Activated CD8-positive, alpha-beta T cell treated with anti-CD3 and anti-CD28 coated beads, Interleukin-2, amount 10 ng/mL, durations not matched to agents 7 days and 5 days (primary cell): Measurements from ENCODE around the gene OPRM1. TPM values are rescaled to one million over a fixed set of nuclear protein-coding genes. Genes with fewer than 3 reads are reported as not detected.
"Not testable (repeated sequence)": the region's sequence is repeated elsewhere in the genome, so short reads cannot be mapped to it uniquely, and the experiment has no call there.

Experiments used
- ATAC-seq: fragments of 150-1000 bp; cut with Tn5 transposase; one replicate; pipeline ENCODE4 v1.10.0; 2021; ENCODE audit warnings: moderate library complexity
- CTCF ChIA-PET: fragments of 350-600 bp; sonication (Branson Sonifier 250); formaldehyde crosslinking; loops from one replicate; lab custom pipeline; 2021; ENCODE audit warnings: antibody characterized with exemption; lab: Charles Lee
- POLR2A ChIA-PET: fragments of 350-600 bp; sonication (Branson Sonifier 250); formaldehyde crosslinking; loops from one replicate; lab custom pipeline; 2021; ENCODE audit warnings: antibody characterized with exemption; lab: Charles Lee
- DNase-seq: peaks from one replicate; pipeline ENCODE4 v3.0.0-alpha.2; 2020
- H3K27ac Mint-ChIP-seq: one replicate; pipeline ENCODE4 v1.8.0; 2021; ENCODE audit warnings: mild to moderate bottlenecking, mixed read lengths
- H3K27me3 Mint-ChIP-seq: one replicate; pipeline ENCODE4 v1.8.0; 2021; ENCODE audit warnings: low read depth, mixed read lengths
- H3K36me3 Mint-ChIP-seq: one replicate; pipeline ENCODE4 v1.8.0; 2021; ENCODE audit warnings: low read depth, mixed read lengths
- H3K4me1 Mint-ChIP-seq: one replicate; pipeline ENCODE4 v1.8.0; 2021; ENCODE audit warnings: low read depth, mixed read lengths
- H3K4me3 Mint-ChIP-seq: one replicate; pipeline ENCODE4 v1.8.0; 2021; ENCODE audit warnings: mild to moderate bottlenecking, mixed read lengths
- H3K9me3 Mint-ChIP-seq: one replicate; pipeline ENCODE4 v1.8.0; 2022; ENCODE audit warnings: mixed read lengths; ENCODE audit not compliant: insufficient read depth
- total RNA-seq, 2 experiments: library from RNA; stranded (reverse); gene quantifications; one replicate each; pipeline ENCODE4 v1.2.3, GENCODE V29; 2021

The OPRM1 gene
- total RNA-seq, 2 experiments from 2014 or later, result not detected

GRCh38 chr6:154157082-154157481, 118.0 kb downstream of the OPRM1 start:
- DNase-seq (peak; percentile 34), ATAC-seq (peak; percentile 33)
- ChIA-PET POLR2A (interaction anchor here (1.3 kb wide), 1 partner anchor 120 kb away, joined by 4 read pairs; no protein-coding TSS in a partner anchor), CTCF (interaction anchor here (1.1 to 6.5 kb wide), 19 partner anchors 7 to 214 kb away, joined by 3 to 112 read pairs (median 7); no protein-coding TSS in a partner anchor)
- Mint-ChIP-seq H3K27ac (peak overlapping the region; percentile 88), H3K4me3 (peak overlapping the region; percentile 64), H3K36me3 (peaks cover 11% of the 10 kb centered on the region), H3K9me3 (no peaks in the 10 kb centered on the region), H3K27me3 (no peaks in the 10 kb centered on the region), H3K4me1 (peaks cover 33% of the 10 kb centered on the region)

- Mint-ChIP-seq H3K9me3 (no peaks in the 10 kb centered on the region), H3K4me3 (peak overlapping the region; percentile 64), H3K27me3 (no peaks in the 10 kb centered on the region), H3K4me1 (peaks cover 33% of the 10 kb centered on the region), H3K36me3 (peaks cover 11% of the 10 kb centered on the region), H3K27ac (peak overlapping the region; percentile 88)
- no peak for ATAC-seq
- ChIA-PET POLR2A (interaction anchor here (0.6 to 1.3 kb wide), 4 partner anchors 62 to 987 kb away, joined by 3 to 4 read pairs (median 3); no protein-coding TSS in a partner anchor), CTCF (interaction anchor here (1.3 to 6.5 kb wide), 17 partner anchors 9 to 213 kb away, joined by 3 to 112 read pairs (median 8); no protein-coding TSS in a partner anchor)
- DNase-seq, result no peak
Measured at GRCh38 chr6:154157706-154158105, 118.7 kb downstream of the OPRM1 start.

- no peaks in the 10 kb centered on the region for H3K9me3 Mint-ChIP-seq
- no peak for ATAC-seq
- peaks cover 11% of the 10 kb centered on the region for H3K36me3 Mint-ChIP-seq
- DNase-seq, result no peak
- no peak overlapping the region for H3K27ac Mint-ChIP-seq
- peaks cover 33% of the 10 kb centered on the region for H3K4me1 Mint-ChIP-seq
- H3K4me3 Mint-ChIP-seq, result no peak overlapping the region
- ChIA-PET CTCF (interaction anchor here (0.8 to 6.5 kb wide), 7 partner anchors 59 to 116 kb away, joined by 3 to 112 read pairs (median 3); no protein-coding TSS in a partner anchor), POLR2A (no interaction called here)
- H3K27me3 Mint-ChIP-seq, result no peaks in the 10 kb centered on the region
Measured at GRCh38 chr6:154159126-154159525, 120.1 kb downstream of the OPRM1 start.

- ChIA-PET CTCF (interaction anchor here (6.5 kb wide), 1 partner anchor 114 kb away, joined by 112 read pairs; no protein-coding TSS in a partner anchor), POLR2A (no interaction called here)
- no peak for DNase-seq
- ATAC-seq, result no peak
- Mint-ChIP-seq H3K36me3 (peaks cover 23% of the 10 kb centered on the region), H3K4me3 (no peak overlapping the region), H3K27me3 (no peaks in the 10 kb centered on the region), H3K9me3 (no peaks in the 10 kb centered on the region), H3K4me1 (peaks cover 23% of the 10 kb centered on the region), H3K27ac (no peak overlapping the region)
Measured at GRCh38 chr6:154161689-154162088, 122.6 kb downstream of the OPRM1 start.

- CTCF ChIA-PET, result interaction anchor here (0.8 to 2.2 kb wide), 5 partner anchors 9 to 206 kb away, joined by 3 to 8 read pairs (median 3); no protein-coding TSS in a partner anchor
Measured at GRCh38 chr6:154164397-154164796, 125.4 kb downstream of the OPRM1 start.

GRCh38 chr6:154165478-154165877, 126.4 kb downstream of the OPRM1 start:
- ChIA-PET POLR2A (no interaction called here), CTCF (interaction anchor here (1.0 to 2.2 kb wide), 2 partner anchors 12 to 112 kb away, joined by 3 to 8 read pairs; no protein-coding TSS in a partner anchor)
- Mint-ChIP-seq H3K9me3 (no peaks in the 10 kb centered on the region), H3K27me3 (no peaks in the 10 kb centered on the region), H3K4me3 (no peak overlapping the region), H3K36me3 (peaks cover 38% of the 10 kb centered on the region), H3K4me1 (peaks cover 27% of the 10 kb centered on the region), H3K27ac (no peak overlapping the region)
- ATAC-seq, result no peak
- DNase-seq, result no peak

More at GRCh38 chr6:154164397-154164796, 125.4 kb downstream of the OPRM1 start:
- no peak overlapping the region for H3K4me3 Mint-ChIP-seq
- no peak overlapping the region for H3K27ac Mint-ChIP-seq
- DNase-seq (no peak), ATAC-seq (no peak)
- H3K27me3 Mint-ChIP-seq, result no peaks in the 10 kb centered on the region
- H3K36me3 Mint-ChIP-seq, result peaks cover 34% of the 10 kb centered on the region
- POLR2A ChIA-PET, result interaction anchor here (0.5 kb wide), 1 partner anchor 14 kb away, joined by 3 read pairs; no protein-coding TSS in a partner anchor
- H3K9me3 Mint-ChIP-seq, result no peaks in the 10 kb centered on the region
- peaks cover 16% of the 10 kb centered on the region for H3K4me1 Mint-ChIP-seq

- Mint-ChIP-seq H3K9me3 (no peaks in the 10 kb centered on the region), H3K4me3 (no peak overlapping the region), H3K27ac (no peak overlapping the region), H3K4me1 (peaks cover 27% of the 10 kb centered on the region), H3K36me3 (peaks cover 38% of the 10 kb centered on the region), H3K27me3 (no peaks in the 10 kb centered on the region)
- ATAC-seq, result no peak
- ChIA-PET POLR2A (no interaction called here), CTCF (interaction anchor here (1.0 to 1.5 kb wide), 2 partner anchors 12 to 111 kb away, joined by 3 to 6 read pairs; no protein-coding TSS in a partner anchor)
- DNase-seq, result no peak
Measured at GRCh38 chr6:154166140-154166539, 127.1 kb downstream of the OPRM1 start.

GRCh38 chr6:154167126-154167525, 128.1 kb downstream of the OPRM1 start:
- Mint-ChIP-seq H3K36me3 (peaks cover 41% of the 10 kb centered on the region), H3K27me3 (no peaks in the 10 kb centered on the region), H3K27ac (no peak overlapping the region), H3K4me1 (peaks cover 27% of the 10 kb centered on the region), H3K4me3 (no peak overlapping the region), H3K9me3 (no peaks in the 10 kb centered on the region)
- no peak for DNase-seq
- ChIA-PET CTCF (interaction anchor here (1.1 to 1.5 kb wide), 3 partner anchors 10 to 110 kb away, joined by 3 to 6 read pairs (median 5); no protein-coding TSS in a partner anchor), POLR2A (no interaction called here)
- ATAC-seq, result no peak

GRCh38 chr6:154169193-154169847, 130.3 kb downstream of the OPRM1 start:
- ATAC-seq (peak; percentile 23), DNase-seq (no peak)
- Mint-ChIP-seq H3K9me3 (no peaks in the 10 kb centered on the region), H3K27ac (peak overlapping the region; percentile 45), H3K4me1 (peaks cover 29% of the 10 kb centered on the region), H3K4me3 (no peak overlapping the region), H3K36me3 (peaks cover 59% of the 10 kb centered on the region), H3K27me3 (no peaks in the 10 kb centered on the region)
- POLR2A ChIA-PET, result no interaction called here
- CTCF ChIA-PET, result interaction anchor here (2.0 to 3.1 kb wide), 2 partner anchors 12 to 108 kb away, joined by 6 to 12 read pairs; no protein-coding TSS in a partner anchor

GRCh38 chr6:154170106-154170505, 131.1 kb downstream of the OPRM1 start:
- H3K9me3 Mint-ChIP-seq, result peaks cover 3% of the 10 kb centered on the region
- POLR2A ChIA-PET, result no interaction called here
- DNase-seq, result no peak
- no peak overlapping the region for H3K4me3 Mint-ChIP-seq
- CTCF ChIA-PET, result interaction anchor here (1.1 to 3.1 kb wide), 4 partner anchors 13 to 107 kb away, joined by 4 to 12 read pairs (median 9); no protein-coding TSS in a partner anchor
- peaks cover 65% of the 10 kb centered on the region for H3K36me3 Mint-ChIP-seq
- no peak overlapping the region for H3K27ac Mint-ChIP-seq
- ATAC-seq, result no peak
- no peaks in the 10 kb centered on the region for H3K27me3 Mint-ChIP-seq
- peaks cover 27% of the 10 kb centered on the region for H3K4me1 Mint-ChIP-seq

- CTCF ChIA-PET, result interaction anchor here (0.9 to 2.2 kb wide), 2 partner anchors 94 to 105 kb away, joined by 3 to 12 read pairs; no protein-coding TSS in a partner anchor
- Mint-ChIP-seq H3K9me3 (peaks cover 17% of the 10 kb centered on the region), H3K36me3 (peaks cover 66% of the 10 kb centered on the region), H3K4me1 (peaks cover 30% of the 10 kb centered on the region)
- H3K4me3 Mint-ChIP-seq, H3K27me3 Mint-ChIP-seq, H3K27ac Mint-ChIP-seq, DNase-seq, POLR2A ChIA-PET, ATAC-seq: not testable (repeated sequence)
Measured at GRCh38 chr6:154172393-154172792, 133.4 kb downstream of the OPRM1 start.
